ENCODE results near the gene XPNPEP1. TPM values are rescaled to one million over a fixed set of nuclear protein-coding genes. Genes with fewer than 3 reads are reported as not detected.
A peak's percentile ranks its signal among the peaks of the same experiment; 100 is the strongest.

XPNPEP1 gene
- total and polyA plus RNA-seq, 8 donors = 21.7 to 180 (median 63.8) TPM

DNA sequence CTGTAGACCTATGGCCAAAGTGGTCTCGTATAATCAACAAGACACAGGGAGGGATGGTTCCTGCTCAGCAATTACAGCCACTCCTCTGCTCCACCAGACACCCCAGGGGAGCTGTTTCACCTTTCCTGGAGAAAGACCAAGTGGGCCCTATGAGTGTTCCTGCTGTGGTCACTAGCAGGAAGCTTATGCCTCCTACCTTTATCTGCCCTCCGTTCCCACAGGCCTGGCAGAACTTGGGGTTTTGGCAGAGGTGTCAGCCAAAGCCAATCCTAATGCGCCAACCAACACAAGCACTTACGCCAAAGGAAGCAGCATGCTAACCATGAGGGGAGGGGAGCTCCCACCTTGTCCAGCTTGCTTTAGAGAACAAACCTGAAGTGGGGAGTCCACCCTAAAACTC lies 31.2 kb downstream of the XPNPEP1 start:
- Histone ChIP-seq H3K27ac (peak overlapping the region in 4 of 5 donors; percentile 26 to 76 (median 68)), H3K4me1 (peaks cover 36 to 74% (median 50%) of the 10 kb centered on the region in 4 donors), H3K4me3 (no peak overlapping the region), H3K36me3 (peaks cover 9 to 41% (median 37%) of the 10 kb centered on the region in 4 donors), H3K27me3 (no peaks in the 10 kb centered on the region), H3K9me3 (no peaks in the 10 kb centered on the region)
- WGBS, 5 donors = 29 to 55% (median 45%) methylated on average over 3 to 4 of the region's 4 CpGs
- intact Hi-C loops (cut with DNase I; ENCODE audit: low total_unique reads) = no loop called here
- TF ChIP-seq EP300 (IDR thresholded peaks at IDR 0.05) (no peak), POLR2A (IDR thresholded peaks at IDR 0.05) (no peak), POLR2AphosphoS5 (IDR thresholded peaks at IDR 0.05) (no peak)
- TF ChIP-seq, protein P1, sequence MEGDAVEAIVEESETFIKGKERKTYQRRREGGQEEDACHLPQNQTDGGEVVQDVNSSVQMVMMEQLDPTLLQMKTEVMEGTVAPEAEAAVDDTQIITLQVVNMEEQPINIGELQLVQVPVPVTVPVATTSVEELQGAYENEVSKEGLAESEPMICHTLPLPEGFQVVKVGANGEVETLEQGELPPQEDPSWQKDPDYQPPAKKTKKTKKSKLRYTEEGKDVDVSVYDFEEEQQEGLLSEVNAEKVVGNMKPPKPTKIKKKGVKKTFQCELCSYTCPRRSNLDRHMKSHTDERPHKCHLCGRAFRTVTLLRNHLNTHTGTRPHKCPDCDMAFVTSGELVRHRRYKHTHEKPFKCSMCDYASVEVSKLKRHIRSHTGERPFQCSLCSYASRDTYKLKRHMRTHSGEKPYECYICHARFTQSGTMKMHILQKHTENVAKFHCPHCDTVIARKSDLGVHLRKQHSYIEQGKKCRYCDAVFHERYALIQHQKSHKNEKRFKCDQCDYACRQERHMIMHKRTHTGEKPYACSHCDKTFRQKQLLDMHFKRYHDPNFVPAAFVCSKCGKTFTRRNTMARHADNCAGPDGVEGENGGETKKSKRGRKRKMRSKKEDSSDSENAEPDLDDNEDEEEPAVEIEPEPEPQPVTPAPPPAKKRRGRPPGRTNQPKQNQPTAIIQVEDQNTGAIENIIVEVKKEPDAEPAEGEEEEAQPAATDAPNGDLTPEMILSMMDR (IDR thresholded peaks at IDR 0.05) = no peak
- DNase-seq = peak in 1 of 2 donors; percentile 38

DNA sequence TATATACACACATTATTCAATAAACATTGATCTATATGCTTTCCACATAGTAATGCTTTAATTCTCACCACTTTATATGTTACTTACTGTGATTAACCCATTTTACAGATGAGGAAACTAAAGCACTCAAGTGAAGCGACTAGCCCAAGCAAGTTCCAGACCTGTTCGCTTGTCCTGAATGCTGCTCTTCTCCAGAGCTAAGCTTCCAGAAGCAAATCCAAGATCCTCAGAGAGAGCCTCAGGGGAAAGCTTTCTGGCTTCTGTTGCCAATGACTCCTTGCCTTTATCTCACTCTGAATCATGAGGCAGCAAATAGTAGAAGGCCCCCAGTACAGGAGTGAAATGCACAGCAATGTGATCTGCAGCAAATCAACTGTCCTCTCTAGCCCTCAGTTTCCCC lies 32.2 kb downstream of the XPNPEP1 start:
- H3K4me3 ChIP-seq = no peak overlapping the region
- intact Hi-C loops (cut with DNase I; ENCODE audit: low total_unique reads) = no loop called here
- H3K27ac ChIP-seq = peak overlapping the region in 2 of 5 donors; percentile 61 to 76

GRCh38 chr10:109889867-109890266 lies 33.4 kb downstream of the XPNPEP1 start:
- no peaks in the 10 kb centered on the region for H3K27me3 ChIP-seq
- H3K27ac ChIP-seq = peak overlapping the region in 2 of 5 donors; percentile 40 to 61
- no peak for DNase-seq
- intact Hi-C loops (cut with DNase I; ENCODE audit: low total_unique reads) = loop anchor here (10.0 kb wide), 3 partner anchors 125 to 385 kb away; no protein-coding TSS in a partner anchor
- H3K4me3 ChIP-seq = no peak overlapping the region
- 60 to 71% (median 67%) methylated on average over 4 of the region's 4 CpGs for WGBS, 5 donors
- TF ChIP-seq EP300 (IDR thresholded peaks at IDR 0.05) (no peak), POLR2A (IDR thresholded peaks at IDR 0.05) (no peak), POLR2AphosphoS5 (IDR thresholded peaks at IDR 0.05) (no peak)
- TF ChIP-seq, protein P1 (IDR thresholded peaks at IDR 0.05) = no peak
- no peaks in the 10 kb centered on the region for H3K9me3 ChIP-seq
- H3K36me3 ChIP-seq = peaks cover 18 to 58% (median 56%) of the 10 kb centered on the region in 4 donors
- peaks cover 23 to 54% (median 38%) of the 10 kb centered on the region in 4 donors for H3K4me1 ChIP-seq

More for the DNA sequence above, 32.2 kb downstream of the XPNPEP1 start:
- TF ChIP-seq EP300 (IDR thresholded peaks at IDR 0.05) (no peak), POLR2AphosphoS5 (IDR thresholded peaks at IDR 0.05) (no peak), POLR2A (IDR thresholded peaks at IDR 0.05) (no peak)
- TF ChIP-seq, protein P1 (IDR thresholded peaks at IDR 0.05) = no peak
- Histone ChIP-seq H3K27me3 (no peaks in the 10 kb centered on the region), H3K9me3 (no peaks in the 10 kb centered on the region), H3K36me3 (peaks cover 13 to 51% (median 47%) of the 10 kb centered on the region in 4 donors), H3K4me1 (peaks cover 36 to 66% (median 50%) of the 10 kb centered on the region in 4 donors)
- no peak for DNase-seq
- WGBS, 5 donors = 87 to 98% (median 97%) methylated on average over 2 of the region's 2 CpGs

GRCh38 chr10:109887776-109888175 lies 35.5 kb downstream of the XPNPEP1 start:
- no peaks in the 10 kb centered on the region for H3K9me3 ChIP-seq
- peaks cover 12 to 53% (median 30%) of the 10 kb centered on the region in 4 donors for H3K4me1 ChIP-seq
- intact Hi-C loops (cut with DNase I; ENCODE audit: low total_unique reads) = loop anchor here (10.0 kb wide), 3 partner anchors 127 to 387 kb away; no protein-coding TSS in a partner anchor
- no peaks in the 10 kb centered on the region for H3K27me3 ChIP-seq
- WGBS, 5 donors = 83 to 87% (median 85%) methylated on average over 9 of the region's 9 CpGs
- DNase-seq = peak in 1 of 2 donors; percentile 13
- H3K27ac ChIP-seq = no peak overlapping the region
- peaks cover 27 to 73% (median 64%) of the 10 kb centered on the region in 4 donors for H3K36me3 ChIP-seq
- TF ChIP-seq POLR2A (IDR thresholded peaks at IDR 0.05) (no peak), POLR2AphosphoS5 (IDR thresholded peaks at IDR 0.05) (no peak), EP300 (IDR thresholded peaks at IDR 0.05) (no peak)
- TF ChIP-seq, protein P1 (IDR thresholded peaks at IDR 0.05) = no peak
- H3K4me3 ChIP-seq = no peak overlapping the region
